H4 (cell line): ENCODE results near the gene CAPG. TPM values are rescaled to one million over a fixed set of nuclear protein-coding genes. Genes with fewer than 3 reads are reported as not detected.
A peak's percentile ranks its signal among the peaks of the same experiment; 100 is the strongest.

Source experiments
- DNase-seq: peaks from one replicate; pipeline ENCODE4 v3.0.0-alpha.2; 2015; ENCODE audit warnings: low spot score
- total RNA-seq: library from RNA; depleted of rRNA; stranded (reverse); fragments of >200 nt; shearing (Covaris generic); gene quantifications from 2 replicates; pipeline ENCODE4 v1.2.3, GENCODE V29; 2014

Gene CAPG
- total RNA-seq, 1 experiment from 2014 or later: 286 TPM

DNA sequence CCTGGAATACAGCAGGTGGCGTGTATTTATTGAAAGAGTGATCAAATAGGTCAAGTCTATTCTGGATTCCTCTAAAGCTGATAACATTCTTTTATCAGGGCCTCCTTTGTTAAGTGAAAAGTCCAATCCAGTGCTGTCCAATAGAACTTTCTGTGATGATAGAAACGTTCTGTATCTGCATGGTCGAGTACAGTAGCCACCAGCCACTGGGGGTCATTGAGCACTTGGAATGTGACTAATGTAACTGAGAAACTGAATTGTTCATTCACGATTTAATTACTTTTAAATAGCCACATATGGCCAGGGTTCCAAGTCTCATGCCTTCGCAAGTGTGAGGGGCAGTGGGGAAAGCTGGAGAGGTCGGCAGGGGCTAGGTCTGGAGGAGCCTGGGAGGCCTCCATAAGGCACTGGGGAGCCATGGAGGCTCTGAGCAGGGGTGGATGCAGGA is 28.9 kb upstream of the CAPG start:
- DNase-seq: no peak

- no peak for DNase-seq
Measured at GRCh38 chr2:85438201-85439024, 28.2 kb upstream of the CAPG start.

GRCh38 chr2:85437488-85438200 is 27.5 kb upstream of the CAPG start:
- peak; percentile 89 for DNase-seq

- DNase-seq: no peak
Measured at GRCh38 chr2:85436836-85437487, 26.8 kb upstream of the CAPG start.

- no peak for DNase-seq
Measured at GRCh38 chr2:85435981-85436835, 26.0 kb upstream of the CAPG start.

DNA sequence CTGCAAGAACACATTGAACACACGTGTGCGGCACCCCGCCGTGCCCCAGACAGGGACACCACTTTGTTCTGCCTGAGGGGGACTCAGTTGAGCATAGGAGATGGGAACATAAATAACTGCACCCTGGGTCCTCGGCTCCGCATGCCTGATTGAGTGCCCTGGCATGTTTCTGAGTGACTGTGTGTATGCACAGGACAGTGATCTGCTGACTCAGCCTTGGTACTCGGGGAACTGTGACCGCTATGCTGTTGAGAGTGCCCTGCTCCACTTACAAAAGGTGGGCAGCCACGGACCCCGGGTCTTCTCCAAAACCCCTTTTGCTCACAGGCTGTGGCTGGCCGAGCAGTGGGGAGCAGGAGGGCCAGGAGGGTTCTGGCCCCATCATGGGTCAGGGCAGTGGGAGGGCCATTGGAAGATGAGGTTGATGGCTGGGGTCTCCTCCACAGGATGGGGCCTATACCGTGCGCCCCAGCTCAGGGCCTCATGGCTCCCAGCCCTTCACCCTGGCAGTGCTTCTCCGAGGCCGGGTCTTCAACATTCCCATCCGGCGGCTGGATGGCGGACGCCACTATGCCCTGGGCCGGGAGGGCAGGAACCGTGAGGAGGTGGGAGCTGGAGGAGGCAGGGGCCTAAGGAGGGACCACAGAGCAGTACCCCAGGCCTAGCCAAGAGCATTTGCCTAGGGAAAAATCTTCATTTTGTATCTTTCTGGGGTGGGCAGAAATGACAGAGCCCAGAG is 25.2 kb upstream of the CAPG start:
- no peak for DNase-seq

DNA sequence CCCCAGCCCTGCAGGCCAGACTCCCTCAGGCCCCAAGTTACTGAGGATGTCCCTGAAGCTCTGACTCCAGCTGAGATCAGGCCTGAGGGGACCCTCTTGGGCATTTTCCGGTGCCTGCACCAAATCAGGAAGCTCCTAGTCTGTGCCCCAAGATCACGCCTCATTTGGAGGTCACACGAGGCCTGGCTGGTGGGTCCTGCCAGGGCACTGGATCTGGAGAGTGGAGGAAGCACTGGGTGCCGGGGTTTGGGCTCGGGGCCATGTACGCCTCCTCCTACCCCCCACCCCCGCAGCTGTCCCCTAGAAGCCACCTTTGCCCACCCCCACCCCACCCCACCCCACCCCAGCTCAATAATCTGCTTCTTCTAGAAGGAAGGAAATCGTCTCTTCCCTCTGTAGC is 24.5 kb upstream of the CAPG start:
- DNase-seq: no peak

DNA sequence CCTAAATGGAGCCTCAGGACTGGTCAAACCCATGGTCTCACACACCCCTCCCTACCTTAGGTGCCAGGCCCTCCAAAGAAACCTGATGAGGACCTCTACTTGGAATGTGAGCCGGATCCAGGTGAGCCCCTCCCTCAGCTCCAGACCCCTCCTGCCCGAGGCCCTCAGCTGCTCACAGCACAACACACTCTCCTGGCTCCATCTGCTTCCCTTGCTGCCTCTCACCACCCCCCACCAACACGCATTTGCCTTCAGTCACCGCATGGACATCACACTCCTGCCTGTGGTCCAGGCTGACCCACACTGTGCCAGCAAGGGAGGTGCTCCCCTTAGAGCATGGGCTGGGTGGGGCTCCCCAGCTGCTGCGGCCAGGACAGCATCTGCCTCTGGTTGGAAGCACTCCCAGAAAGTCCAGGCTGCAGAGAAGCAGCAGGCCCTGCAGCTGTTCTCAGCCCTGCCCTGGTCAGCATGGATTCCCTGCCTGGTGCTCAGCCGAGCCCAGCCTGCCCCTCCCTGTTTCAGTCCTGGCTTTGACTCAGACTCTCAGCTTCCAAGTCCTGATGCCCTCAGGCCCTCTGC is 23.4 kb upstream of the CAPG start:
- peak; percentile 94 for DNase-seq

- no peak for DNase-seq
Measured at GRCh38 chr2:85431570-85432205, 21.5 kb upstream of the CAPG start.

DNA sequence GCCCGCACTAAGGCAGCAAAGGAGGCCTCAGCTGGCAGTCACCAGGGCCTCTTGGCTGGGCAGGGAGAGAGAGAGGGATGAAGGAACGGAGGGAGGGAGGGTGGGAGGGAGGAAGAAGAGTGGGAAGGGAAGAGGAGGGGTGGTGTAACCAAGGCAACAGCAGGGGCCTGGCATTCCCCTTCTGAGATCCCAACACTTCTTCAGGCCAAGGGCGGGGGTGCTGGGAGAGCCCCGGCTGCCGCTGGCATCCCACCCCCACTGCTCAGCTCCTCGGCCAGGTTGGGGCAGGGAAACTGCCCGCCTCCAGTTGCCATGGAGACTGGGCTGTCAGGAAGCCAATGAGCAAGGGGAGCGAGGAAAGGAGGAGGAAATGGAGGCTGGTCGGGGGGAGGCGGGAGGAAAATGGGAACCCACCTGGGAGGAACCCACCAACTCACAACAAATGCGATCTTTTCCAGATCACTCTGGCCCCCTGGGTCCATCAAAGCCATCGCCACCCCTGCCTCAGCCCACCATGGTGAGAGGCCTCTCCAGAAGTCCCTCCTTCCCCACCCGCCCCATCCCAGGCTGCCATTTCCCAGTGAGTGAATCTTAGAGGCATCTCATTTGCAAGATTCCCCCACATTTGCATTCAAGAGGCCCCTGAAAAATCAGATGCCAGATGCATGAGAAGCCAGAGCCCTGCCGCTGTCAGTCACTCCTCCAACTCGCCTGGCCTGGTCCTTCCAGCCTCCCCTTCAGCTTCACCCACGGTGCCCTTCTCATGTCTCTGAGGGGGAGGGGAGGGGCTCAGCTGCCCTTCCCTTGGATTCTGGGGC is 20.8 kb upstream of the CAPG start:
- DNase-seq: no peak

DNA sequence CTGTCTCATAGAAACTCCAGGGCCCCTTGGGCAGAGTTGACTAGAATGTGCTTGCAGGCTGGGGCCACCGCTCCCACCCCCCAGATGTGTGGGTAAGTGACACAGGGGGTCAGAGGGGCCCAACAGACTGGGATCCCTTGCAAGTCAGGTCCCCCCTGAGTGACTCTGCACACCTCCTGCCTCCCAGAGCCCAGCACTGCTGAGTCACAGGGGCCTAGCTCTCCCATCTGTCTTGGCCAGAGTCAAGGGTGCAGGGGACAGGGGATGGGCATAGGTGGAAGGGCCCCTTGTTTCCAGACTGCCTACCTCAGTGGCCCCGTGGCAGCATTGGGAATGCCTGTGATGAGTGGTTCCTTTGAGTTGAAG is 19.7 kb upstream of the CAPG start:
- no peak for DNase-seq

DNA sequence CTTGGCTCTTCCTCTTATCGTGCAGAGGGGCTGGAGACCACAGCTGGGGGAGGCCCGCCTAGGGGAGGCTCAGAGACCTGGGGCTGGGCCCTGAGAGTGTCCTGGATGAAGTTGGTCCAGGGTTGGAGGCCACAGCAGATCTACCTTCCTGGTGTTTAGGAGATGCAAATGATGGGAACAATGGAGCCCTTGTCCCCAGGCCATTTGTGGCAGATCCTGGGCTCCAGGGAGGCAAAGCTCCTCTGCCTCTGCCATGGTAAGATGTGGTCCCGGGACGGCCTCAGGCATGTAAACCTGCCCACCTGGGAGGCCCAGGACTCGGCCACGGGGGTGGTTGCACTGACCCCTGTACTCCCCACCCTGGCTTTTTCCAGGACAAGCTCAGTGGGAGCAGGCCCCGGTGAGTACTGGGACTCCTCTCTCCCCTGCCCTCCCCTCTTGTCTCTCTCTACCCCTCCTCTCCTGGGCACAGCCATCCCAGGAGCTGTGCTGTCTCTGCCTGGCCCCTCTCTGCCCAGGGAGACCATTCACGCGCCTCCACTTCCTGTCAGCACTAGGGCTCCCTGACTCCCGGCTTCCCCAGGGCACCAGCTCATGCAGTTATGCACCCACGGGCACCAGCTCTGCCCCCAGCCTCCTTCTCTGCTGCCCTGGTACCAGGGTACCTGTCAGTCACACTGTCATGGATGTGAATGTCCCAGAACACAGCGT is 19.2 kb upstream of the CAPG start:
- no peak for DNase-seq

- no peak for DNase-seq
Measured at GRCh38 chr2:85428343-85428881, 18.2 kb upstream of the CAPG start.

DNA sequence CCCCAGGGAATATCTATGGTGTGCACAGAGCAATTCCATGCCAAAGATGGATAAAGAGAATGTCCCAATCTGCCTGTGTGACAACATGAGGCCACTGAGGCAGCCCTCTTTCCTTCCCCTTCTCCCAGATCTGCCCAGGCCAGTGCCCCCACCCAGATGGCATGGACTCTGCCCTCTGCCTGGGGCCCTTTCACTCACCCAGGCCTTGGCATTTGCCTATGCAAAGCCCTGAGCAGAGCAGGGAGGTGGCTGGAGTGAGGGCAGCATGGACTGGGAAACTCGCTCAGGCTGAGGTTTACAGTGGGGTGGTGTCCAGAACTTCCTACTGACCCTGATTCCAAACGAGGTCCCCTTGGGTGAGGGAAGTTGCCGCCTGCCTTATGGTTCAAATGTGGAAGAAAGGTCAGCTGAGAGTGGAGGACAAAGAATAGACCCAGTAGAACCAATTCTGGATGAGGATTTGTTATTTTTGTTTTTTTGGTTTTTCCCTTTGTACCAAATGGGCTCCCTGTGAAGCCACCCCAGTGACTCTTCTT is 17.2 kb upstream of the CAPG start:
- DNase-seq: no peak

DNA sequence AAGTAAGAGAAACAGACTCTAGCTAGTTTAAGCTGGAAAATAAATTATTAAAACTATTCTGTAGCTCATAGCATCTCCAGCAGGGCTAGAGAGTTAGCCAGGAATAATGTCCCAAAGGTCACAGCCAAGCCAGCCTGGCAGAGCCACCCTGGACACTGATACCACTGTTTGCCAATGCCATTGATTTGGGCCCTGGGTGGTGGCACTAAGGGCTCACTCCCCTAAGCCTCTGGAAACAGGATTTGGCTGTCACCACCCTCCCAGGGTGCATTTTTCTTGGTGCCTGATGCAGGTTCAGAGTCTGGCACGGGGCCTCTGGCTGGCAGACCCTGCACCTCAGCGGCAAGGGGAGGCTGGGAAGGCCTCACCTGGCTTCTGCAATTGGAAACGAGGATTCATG is 15.4 kb upstream of the CAPG start:
- DNase-seq: no peak

DNA sequence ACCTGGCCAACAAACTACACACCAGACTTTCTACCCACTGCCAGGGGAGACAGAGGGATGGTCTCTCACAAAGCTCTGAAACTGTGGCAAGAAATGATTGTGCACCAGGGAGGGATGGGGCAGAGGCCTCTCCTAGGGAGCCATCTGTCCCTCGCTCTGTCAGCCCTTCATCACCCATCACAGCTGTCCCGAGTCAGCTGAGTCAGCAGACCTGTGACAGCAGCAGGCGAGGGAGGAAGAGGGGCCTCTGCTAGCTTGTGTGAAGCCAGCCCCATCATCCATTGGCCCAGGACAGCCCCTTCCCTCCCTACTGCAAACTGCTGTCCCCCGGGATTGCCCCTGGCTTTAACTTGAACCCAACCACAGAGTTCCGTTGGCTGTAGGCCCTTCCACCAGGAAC is 13.4 kb upstream of the CAPG start:
- no peak for DNase-seq

GRCh38 chr2:85422072-85422457 is 11.9 kb upstream of the CAPG start:
- DNase-seq: no peak
